ENCODE data around the gene FGGY.

Gene FGGY

GRCh38 chr1:59391212-59392179 lies 94.6 kb downstream of the FGGY start:
- DNase-seq, result no peak

- no peak for DNase-seq
Measured at GRCh38 chr1:59393211-59394180, 96.6 kb downstream of the FGGY start.

- no peak for DNase-seq
Measured at GRCh38 chr1:59394706-59395425, 98.0 kb downstream of the FGGY start.

GRCh38 chr1:59396387-59396786 lies 99.5 kb downstream of the FGGY start:
- no peak for DNase-seq

GRCh38 chr1:59397139-59397858 lies 100.4 kb downstream of the FGGY start:
- no peak for DNase-seq

- DNase-seq, result no peak
Measured at GRCh38 chr1:59399642-59400041, 102.7 kb downstream of the FGGY start.

GRCh38 chr1:59401581-59401980 lies 104.7 kb downstream of the FGGY start:
- no peak for DNase-seq

- no peak for DNase-seq
Measured at GRCh38 chr1:59404796-59405195, 107.9 kb downstream of the FGGY start.

GRCh38 chr1:59406437-59407164 lies 109.7 kb downstream of the FGGY start:
- no peak for DNase-seq

- DNase-seq, result no peak
Measured at GRCh38 chr1:59408608-59409240, 111.8 kb downstream of the FGGY start.

- no peak for DNase-seq
Measured at GRCh38 chr1:59409549-59409948, 112.7 kb downstream of the FGGY start.

- DNase-seq, result no peak
Measured at GRCh38 chr1:59409986-59410385, 113.1 kb downstream of the FGGY start.

- DNase-seq, result no peak
Measured at GRCh38 chr1:59410457-59410856, 113.6 kb downstream of the FGGY start.

- DNase-seq, result no peak
Measured at GRCh38 chr1:59411147-59411546, 114.3 kb downstream of the FGGY start.

- DNase-seq, result no peak
Measured at GRCh38 chr1:59412718-59413326, 115.9 kb downstream of the FGGY start.

- no peak for DNase-seq
Measured at GRCh38 chr1:59413327-59413720, 116.4 kb downstream of the FGGY start.

- no peak for DNase-seq
Measured at GRCh38 chr1:59414406-59415133, 117.7 kb downstream of the FGGY start.

GRCh38 chr1:59415286-59415850 lies 118.5 kb downstream of the FGGY start:
- DNase-seq, result no peak

GRCh38 chr1:59415881-59416280 lies 119.0 kb downstream of the FGGY start:
- no peak for DNase-seq
